H1 (cell line): ENCODE measurements around the gene EVC2. TPM values are rescaled to one million over a fixed set of nuclear protein-coding genes. Genes with fewer than 3 reads are reported as not detected.

Experiments
- CTCF ChIA-PET: fragments of 300-600 bp; sonication (Branson Sonifier 250); formaldehyde crosslinking; loops from one replicate; lab custom pipeline; 2021; ENCODE audit not compliant: partially characterized antibody; lab: Charles Lee
- POLR2A ChIA-PET: fragments of 300-600 bp; sonication (Branson Sonifier 250); formaldehyde crosslinking; loops from one replicate; lab custom pipeline; 2021; ENCODE audit warnings: inconsistent platforms; ENCODE audit not compliant: partially characterized antibody; lab: Charles Lee
- DNase-seq, 2 experiments: peaks; one replicate each; pipeline versions ENCODE4 v3.0.0 to v3.0.0-alpha.2; 2010 to 2022; ENCODE audit warnings: low spot score in 2 of 2, low read depth in 1 of 2, mixed read lengths in 1 of 2
- FAIRE-seq: peaks from 2 replicates; lab custom pipeline; 2011; peaks lifted over from hg19 to GRCh38; lab: Jason Lieb, UNC
- H2AFZ ChIP-seq: 2 replicates; pipeline ENCODE4 v1.8.1; 2012; ENCODE audit warnings: low read length, inconsistent platforms
- H2AK5ac ChIP-seq: 2 replicates; pipeline ENCODE4 v1.6.1; 2013; ENCODE audit warnings: low read depth, low read length
- H2BK120ac ChIP-seq: replicated peaks from 2 replicates; pipeline ENCODE3; 2013; ENCODE audit warnings: low read depth, low read length, inconsistent platforms
- H2BK12ac ChIP-seq: 2 replicates; pipeline ENCODE4 v1.6.1; 2013; ENCODE audit warnings: low read depth, low read length
- H2BK15ac ChIP-seq: 2 replicates; pipeline ENCODE4 v1.6.1; 2013; ENCODE audit warnings: low read length
- H2BK20ac ChIP-seq: 2 replicates; pipeline ENCODE4 v1.6.1; 2013; ENCODE audit warnings: low read length
- H2BK5ac ChIP-seq: 2 replicates; pipeline ENCODE4 v1.6.1; 2013; ENCODE audit warnings: low read depth, low read length
- H3K14ac ChIP-seq: 2 replicates; pipeline ENCODE4 v1.6.1; 2013; ENCODE audit warnings: inconsistent platforms; ENCODE audit not compliant: insufficient read length
- H3K18ac ChIP-seq: 2 replicates; pipeline ENCODE4 v1.6.1; 2013; ENCODE audit warnings: low read length; ENCODE audit errors: extremely low read depth
- H3K23ac ChIP-seq: 2 replicates; pipeline ENCODE4 v1.6.1; 2013; ENCODE audit warnings: inconsistent platforms; ENCODE audit not compliant: insufficient read length
- H3K23me2 ChIP-seq: 2 replicates; pipeline ENCODE4 v1.6.1; 2013; ENCODE audit warnings: low read depth, low read length
- H3K27ac ChIP-seq: 2 replicates; pipeline ENCODE4 v1.6.1; 2011; ENCODE audit warnings: low read depth, low read length, inconsistent platforms
- H3K27me3 ChIP-seq, 4 experiments: replicated peaks in 1 of 4; 1 replicate in 1 of 4; 2 replicates in 3 of 4; pipeline versions ENCODE4 v1.6.1 to v1.8.1; 2011 to 2013; ENCODE audit warnings: low read length in 3 of 4, mild to moderate bottlenecking in 3 of 4, inconsistent platforms in 2 of 4, mixed read lengths in 2 of 4, moderate library complexity in 1 of 4; ENCODE audit not compliant: control insufficient read depth in 3 of 4, insufficient read depth in 3 of 4; ENCODE audit errors: extremely low read depth in 1 of 4
- H3K36me3 ChIP-seq, 4 experiments: 2 replicates each; pipeline versions ENCODE4 v1.6.1 to v1.8.1; 2011 to 2013; ENCODE audit warnings: mild to moderate bottlenecking in 4 of 4, low read length in 3 of 4, moderate library complexity in 2 of 4, control low read depth in 1 of 4, inconsistent platforms in 1 of 4; ENCODE audit not compliant: insufficient read depth in 4 of 4, control insufficient read depth in 2 of 4
- H3K4ac ChIP-seq: replicated peaks from 2 replicates; pipeline ENCODE3; 2013; ENCODE audit warnings: low read length, low read depth, mixed read lengths, inconsistent platforms; ENCODE audit not compliant: insufficient read length
- H3K4me1 ChIP-seq, 4 experiments: replicated peaks in 1 of 4; 1 replicate in 1 of 4; 2 replicates in 3 of 4; pipeline versions ENCODE4 v1.6.1 to v1.8.1; 2011 to 2013; ENCODE audit warnings: low read length in 3 of 4, inconsistent platforms in 2 of 4, mixed read lengths in 1 of 4; ENCODE audit not compliant: insufficient read depth in 4 of 4, control insufficient read depth in 3 of 4
- H3K4me2 ChIP-seq, 2 experiments: 2 replicates each; pipeline versions ENCODE4 v1.6.1 to v1.8.1; 2011 to 2013; ENCODE audit warnings: low read depth in 2 of 2, low read length in 2 of 2, control low read depth in 1 of 2, inconsistent platforms in 1 of 2, mild to moderate bottlenecking in 1 of 2; ENCODE audit not compliant: insufficient read depth in 1 of 2
- H3K4me3 ChIP-seq, 4 experiments: fragments of 200-600, 300-600 bp in 1 of 4; sonication (generic), shearing (Covaris generic), sonication (Bioruptor Twin) in 1 of 4; 2 replicates each; pipeline versions ENCODE4 v1.5.1 to v1.8.1; 2011 to 2016; ENCODE audit warnings: low read length in 4 of 4, low read depth in 3 of 4, control low read depth in 2 of 4, inconsistent platforms in 2 of 4, mild to moderate bottlenecking in 2 of 4, mixed read lengths in 1 of 4, moderate library complexity in 1 of 4; ENCODE audit not compliant: insufficient read depth in 2 of 4; ENCODE audit errors: extremely low read depth in 1 of 4
- H3K56ac ChIP-seq: replicated peaks from 2 replicates; pipeline ENCODE3; 2013; ENCODE audit warnings: low read depth, mild to moderate bottlenecking, mixed read lengths, low read length, inconsistent platforms; ENCODE audit not compliant: insufficient read length
- H3K79me1 ChIP-seq: 2 replicates; pipeline ENCODE4 v1.6.1; 2013; ENCODE audit warnings: low read depth, low read length, control low read depth
- H3K79me2 ChIP-seq, 2 experiments: 2 replicates each; pipeline versions ENCODE4 v1.6.1 to v1.8.1; 2012 to 2013; ENCODE audit warnings: low read length in 2 of 2, mild to moderate bottlenecking in 2 of 2, inconsistent platforms in 1 of 2; ENCODE audit not compliant: insufficient read depth in 2 of 2, control insufficient read depth in 1 of 2
- H3K9ac ChIP-seq, 4 experiments: replicated peaks in 1 of 4; 1 replicate in 1 of 4; 2 replicates in 3 of 4; pipeline versions ENCODE4 v1.6.1 to v1.8.1; 2011 to 2013; ENCODE audit warnings: low read depth in 3 of 4, low read length in 3 of 4, control low read depth in 2 of 4, mild to moderate bottlenecking in 2 of 4, moderate library complexity in 2 of 4, inconsistent platforms in 1 of 4; ENCODE audit errors: extremely low read depth in 1 of 4
- H3K9me3 ChIP-seq, 2 experiments: 2 replicates each; pipeline versions ENCODE4 v1.6.1 to v1.8.1; 2012 to 2013; ENCODE audit warnings: mild to moderate bottlenecking in 2 of 2, moderate library complexity in 2 of 2, control low read depth in 1 of 2, inconsistent platforms in 1 of 2, low read depth in 1 of 2, low read length in 1 of 2, mixed read lengths in 1 of 2; ENCODE audit not compliant: insufficient read depth in 2 of 2
- H4K20me1 ChIP-seq, 2 experiments: replicated peaks in 1 of 2; 2 replicates each; pipeline versions ENCODE3 to v1.8.1; 2011 to 2013; ENCODE audit warnings: inconsistent platforms in 2 of 2, low read length in 2 of 2, mild to moderate bottlenecking in 1 of 2; ENCODE audit not compliant: insufficient read depth in 2 of 2, control insufficient read depth in 1 of 2
- H4K5ac ChIP-seq: 2 replicates; pipeline ENCODE4 v1.6.1; 2013; ENCODE audit warnings: low read length, low read depth, mixed read lengths, inconsistent platforms; ENCODE audit not compliant: insufficient read length
- H4K8ac ChIP-seq: 2 replicates; pipeline ENCODE4 v1.8.0; 2013; ENCODE audit warnings: mild to moderate bottlenecking, moderate library complexity, low read length, inconsistent platforms; ENCODE audit not compliant: insufficient read depth; ENCODE audit errors: extremely low read depth
- H4K91ac ChIP-seq: replicated peaks from 2 replicates; pipeline ENCODE3; 2013; ENCODE audit warnings: low read length, mixed read lengths, inconsistent platforms; ENCODE audit not compliant: insufficient read length
- BACH1 ChIP-seq: IDR thresholded peaks from 2 replicates; pipeline ENCODE4 v1.6.1; 2012; ENCODE audit warnings: low read length, improper control_type of control experiment
- FOSL1 ChIP-seq: IDR thresholded peaks from 2 replicates; pipeline ENCODE4 v1.6.1; 2011; ENCODE audit warnings: mild to moderate bottlenecking, low read depth, low read length, moderate library complexity; ENCODE audit not compliant: insufficient read depth
- HDAC6 ChIP-seq: IDR thresholded peaks from one replicate; pipeline ENCODE4 v1.7.1; 2012; ENCODE audit warnings: low read depth, mild to moderate bottlenecking, inconsistent platforms, low read length, moderate library complexity
- JUN ChIP-seq: IDR thresholded peaks from 2 replicates; pipeline ENCODE4 v1.6.1; 2011; ENCODE audit warnings: low read depth, mild to moderate bottlenecking, improper control_type of control experiment, low read length
- MAFK ChIP-seq: IDR thresholded peaks from 2 replicates; pipeline ENCODE4 v1.6.1; 2012; ENCODE audit warnings: low read depth, mild to moderate bottlenecking, improper control_type of control experiment, low read length
- NANOG ChIP-seq: IDR thresholded peaks from 2 replicates; pipeline ENCODE4 v1.6.1; 2011; ENCODE audit warnings: low read length, low read depth, mild to moderate bottlenecking, inconsistent platforms; ENCODE audit not compliant: insufficient read depth, poor library complexity, severe bottlenecking
- RFX5 ChIP-seq: IDR thresholded peaks from 2 replicates; pipeline ENCODE4 v1.6.1; 2011; ENCODE audit warnings: low read depth, low read length, improper control_type of control experiment, borderline replicate concordance
- SP2 ChIP-seq: IDR thresholded peaks from 2 replicates; pipeline ENCODE4 v1.6.1; 2012; ENCODE audit warnings: mild to moderate bottlenecking, low read length, inconsistent platforms
- TAF1 ChIP-seq: IDR thresholded peaks from 2 replicates; pipeline ENCODE4 v1.6.1; 2011; ENCODE audit warnings: mild to moderate bottlenecking, low read depth, low read length
- YY1 ChIP-seq: IDR thresholded peaks from 2 replicates; pipeline ENCODE4 v1.6.1; 2011; ENCODE audit warnings: low read depth, mild to moderate bottlenecking, low read length
- WGBS, 2 experiments: shearing (Covaris generic) in 1 of 2; methylation state at CpG; one replicate each; pipeline versions ENCODE4 v1.1.6 to v1.1.7; 2013 to 2015; ENCODE audit warnings: low lambda C conversion rate in 2 of 2, mixed read lengths in 2 of 2, inconsistent platforms in 1 of 2, low coverage in 1 of 2, missing lambda C conversion rate in 1 of 2; ENCODE audit not compliant: insufficient replicate concordance in 2 of 2, insufficient coverage in 1 of 2, insufficient read length in 1 of 2; ENCODE audit errors: extremely low coverage in 1 of 2, missing lambda C conversion rate in 1 of 2; 5-methylcytosine and 5-hydroxymethylcytosine counted together
- polyA plus RNA-seq, 7 experiments: library from polyadenylated mRNA; depleted of rRNA in 3 of 7; stranded (reverse) in 5 of 7; unstranded in 2 of 7; fragments of >200 nt in 5 of 7; fragments of 200-250 nt in 2 of 7; gene quantifications; 1 replicate in 5 of 7; 2 replicates in 1 of 7; 4 replicates in 1 of 7; pipeline versions ENCODE4 v1.2.1 to v1.2.3, GENCODE V29; 2011 to 2013; ENCODE audit warnings: missing spikeins in 2 of 7, mixed read lengths in 2 of 7
- total RNA-seq: library from RNA; stranded (reverse); fragmentation: NEBNext Ultra II Directional; extraction: Animal tissue kit (Norgen Biotek cat#: 25700); gene quantifications from 2 replicates; pipeline ENCODE4 v1.2.1, GENCODE V29; 2021

EVC2 gene
- total and polyA plus RNA-seq, 2 of the 8 experiments (the other 6 are each of a cell fraction or from before 2014, with no cell fraction given), result 0.73 to 5.9 TPM

DNA sequence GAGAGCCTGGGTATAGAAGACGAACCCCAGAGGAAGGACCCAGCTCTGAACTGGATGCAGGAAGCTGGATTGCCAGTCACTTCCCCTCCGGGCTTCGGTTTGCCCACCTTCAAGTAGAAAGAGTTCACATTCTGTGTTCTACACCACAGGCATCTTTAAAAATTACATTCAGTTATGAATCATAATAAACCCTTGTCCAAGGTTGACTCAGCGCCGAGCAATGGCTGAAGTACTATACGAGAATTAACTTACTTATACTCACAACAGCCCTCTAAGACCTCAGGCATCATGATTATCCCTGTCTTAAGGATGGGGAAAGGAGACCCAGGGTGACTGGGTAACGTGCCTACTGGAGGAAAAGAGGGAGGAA, 72.5 kb downstream of the EVC2 start:
- FAIRE-seq, result no peak
- DNase-seq, result no peak
- no peak overlapping the region for H3K4ac ChIP-seq

More for the DNA sequence above, 72.5 kb downstream of the EVC2 start:
- WGBS, 2 experiments, result 90% methylated on average over 7 of the region's 7 CpGs; no CpG with 5 or more reads in 1 of the 2 experiments
- Histone ChIP-seq H3K36me3 (peaks cover 0 to 8% (median 5%) of the 10 kb centered on the region in 4 experiments; a peak in 3 of 8 replicates), H3K4me1 (peaks cover 2 to 8% (median 2%) of the 10 kb centered on the region in 4 experiments; a peak in 3 of 7 replicates), H2BK15ac (no peak overlapping the region), H4K91ac (no peak overlapping the region), H3K4me2 (no peak overlapping the region), H3K27me3 (no peaks in the 10 kb centered on the region), H3K27ac (no peak overlapping the region), H2BK120ac (no peak overlapping the region), H3K18ac (no peak overlapping the region), H2BK5ac (no peak overlapping the region), H3K9ac (no peak overlapping the region), H3K9me3 (0 out of 4 replicates have a peak, but pooled peaks cover 0 to 2% of the 10 kb centered on the region in 2 experiments), H2BK12ac (no peak overlapping the region), H4K5ac (no peak overlapping the region), H3K4me3 (no peak overlapping the region), H4K20me1 (peaks cover 0 to 7% of the 10 kb centered on the region in 2 experiments), H3K79me2 (no peaks in the 10 kb centered on the region), H3K23ac (no peak overlapping the region), H3K23me2 (peaks cover 6% of the 10 kb centered on the region; the same call in 1 of the 2 replicates), H3K14ac (no peak overlapping the region), H2BK20ac (no peak overlapping the region), H4K8ac (no peak overlapping the region), H3K79me1 (no peaks in the 10 kb centered on the region), H2AK5ac (no peak overlapping the region), H3K56ac (no peak overlapping the region), H2AFZ (no peak overlapping the region)
- TF ChIP-seq RFX5 (no peak), SP2 (no peak), TAF1 (no peak), MAFK (no peak), YY1 (no peak), JUN (no peak), FOSL1 (no peak), BACH1 (no peak), NANOG (no peak), HDAC6 (no peak)
- POLR2A ChIA-PET, result no interaction called here
- CTCF ChIA-PET, result interaction anchor here (0.7 to 3.9 kb wide), 2 partner anchors 12 to 16 kb away, joined by 3 to 23 read pairs; no protein-coding TSS in a partner anchor
